ENCODE data around the gene CCL13.

The CCL13 gene

GRCh38 chr17:34384822-34385605 is 28.7 kb downstream of the CCL13 start:
- DNase-seq (ENCODE audit: low read depth in 2 of 2) = no peak

GRCh38 chr17:34386343-34386696 is 30.0 kb downstream of the CCL13 start:
- no peak for DNase-seq (ENCODE audit: low read depth in 2 of 2)

- DNase-seq (ENCODE audit: low read depth in 2 of 2) = no peak
Observed at GRCh38 chr17:34386697-34387550, 30.6 kb downstream of the CCL13 start.

GRCh38 chr17:34387566-34387965 is 31.3 kb downstream of the CCL13 start:
- DNase-seq (ENCODE audit: low read depth in 2 of 2) = no peak

GRCh38 chr17:34389126-34389750 is 33.0 kb downstream of the CCL13 start:
- no peak for DNase-seq (ENCODE audit: low read depth in 2 of 2)

- no peak for DNase-seq (ENCODE audit: low read depth in 2 of 2)
Observed at GRCh38 chr17:34390649-34391048, 34.4 kb downstream of the CCL13 start.

- DNase-seq (ENCODE audit: low read depth in 2 of 2) = no peak
Observed at GRCh38 chr17:34391241-34391640, 35.0 kb downstream of the CCL13 start.

- DNase-seq (ENCODE audit: low read depth in 2 of 2) = no peak
Observed at GRCh38 chr17:34393401-34393800, 37.1 kb downstream of the CCL13 start.

GRCh38 chr17:34397265-34397664 is 41.0 kb downstream of the CCL13 start:
- DNase-seq (ENCODE audit: low read depth in 2 of 2) = no peak

GRCh38 chr17:34398990-34399389 is 42.7 kb downstream of the CCL13 start:
- no peak for DNase-seq (ENCODE audit: low read depth in 2 of 2)

- DNase-seq (ENCODE audit: low read depth in 2 of 2) = no peak
Observed at GRCh38 chr17:34399725-34400124, 43.4 kb downstream of the CCL13 start.

GRCh38 chr17:34400301-34400931 is 44.1 kb downstream of the CCL13 start:
- no peak for DNase-seq (ENCODE audit: low read depth in 2 of 2)

- no peak for DNase-seq (ENCODE audit: low read depth in 2 of 2)
Observed at GRCh38 chr17:34401165-34401564, 44.9 kb downstream of the CCL13 start.

GRCh38 chr17:34403006-34403405 is 46.7 kb downstream of the CCL13 start:
- no peak for DNase-seq (ENCODE audit: low read depth in 2 of 2)

- DNase-seq (ENCODE audit: low read depth in 2 of 2) = no peak
Observed at GRCh38 chr17:34406226-34406625, 49.9 kb downstream of the CCL13 start.

Data from stimulated activated CD8-positive, alpha-beta memory T cell treated with anti-CD3 and anti-CD28 coated beads, Interleukin-15, amount 100 ng/mL, for 4 hours (primary cell).